ENCODE measurements around the gene POLDIP2.

The POLDIP2 gene

GRCh38 chr17:28346199-28346580 is 11.1 kb downstream of the POLDIP2 start:
- TF ChIP-seq POLR2AphosphoS5 (IDR thresholded peaks at IDR 0.05; ENCODE audit: low read depth, low read length) (no peak), REST (IDR thresholded peaks at IDR 0.05; ENCODE audit: insufficient read depth in 1 of 2, low read depth in 2 of 2, low read length in 2 of 2) (no peak), SIN3A (IDR thresholded peaks at IDR 0.05; ENCODE audit: borderline replicate concordance, insufficient read depth, low read length) (no peak), FOXP2 (optimal IDR thresholded peaks at IDR 0.05; ENCODE audit: borderline replicate concordance, extremely low read depth, extremely low read length, insufficient read depth) (no peak), TAF1 (IDR thresholded peaks at IDR 0.05; ENCODE audit: borderline replicate concordance, insufficient read depth, low read length) (no peak)

- TF ChIP-seq POLR2AphosphoS5 (IDR thresholded peaks at IDR 0.05; ENCODE audit: low read depth, low read length) (peak; percentile 22; the same call in 1 of the 2 replicates), SIN3A (IDR thresholded peaks at IDR 0.05; ENCODE audit: borderline replicate concordance, insufficient read depth, low read length) (no peak)
These were observed 11.7 kb downstream of the POLDIP2 start for GRCh38 chr17:28345419-28346198.

DNA sequence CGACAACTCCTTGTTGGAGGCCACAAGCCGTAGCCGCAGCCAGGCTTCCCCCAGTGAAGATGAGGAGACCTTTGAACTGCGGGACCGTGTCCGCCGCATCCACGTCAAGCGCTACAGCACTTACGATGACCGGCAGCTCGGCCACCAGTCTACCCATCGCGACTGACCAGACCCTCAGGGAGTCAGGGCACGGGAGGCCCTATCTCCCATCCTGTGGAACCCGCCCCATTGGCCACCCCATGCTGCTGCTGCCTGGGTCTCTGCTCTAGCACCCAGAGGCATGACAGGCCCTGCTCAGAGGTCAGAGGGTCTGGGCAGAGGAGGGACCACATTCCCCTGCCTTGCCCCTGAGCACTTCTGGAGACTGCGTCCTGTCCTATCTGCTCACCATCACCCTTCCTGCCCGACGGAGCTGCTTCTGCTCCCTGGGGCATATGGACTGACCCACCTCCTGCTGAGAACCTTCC is 12.9 kb downstream of the POLDIP2 start:
- no peak for TF ChIP-seq FOXP2 (optimal IDR thresholded peaks at IDR 0.05; ENCODE audit: borderline replicate concordance, extremely low read depth, extremely low read length, insufficient read depth)
- no peak for TF ChIP-seq POLR2AphosphoS5 (IDR thresholded peaks at IDR 0.05; ENCODE audit: low read depth, low read length)
- TF ChIP-seq TAF1 (IDR thresholded peaks at IDR 0.05; ENCODE audit: borderline replicate concordance, insufficient read depth, low read length): no peak
- no peak for TF ChIP-seq REST (IDR thresholded peaks at IDR 0.05; ENCODE audit: insufficient read depth in 1 of 2, low read depth in 2 of 2, low read length in 2 of 2)
- no peak for TF ChIP-seq SIN3A (IDR thresholded peaks at IDR 0.05; ENCODE audit: borderline replicate concordance, insufficient read depth, low read length)

DNA sequence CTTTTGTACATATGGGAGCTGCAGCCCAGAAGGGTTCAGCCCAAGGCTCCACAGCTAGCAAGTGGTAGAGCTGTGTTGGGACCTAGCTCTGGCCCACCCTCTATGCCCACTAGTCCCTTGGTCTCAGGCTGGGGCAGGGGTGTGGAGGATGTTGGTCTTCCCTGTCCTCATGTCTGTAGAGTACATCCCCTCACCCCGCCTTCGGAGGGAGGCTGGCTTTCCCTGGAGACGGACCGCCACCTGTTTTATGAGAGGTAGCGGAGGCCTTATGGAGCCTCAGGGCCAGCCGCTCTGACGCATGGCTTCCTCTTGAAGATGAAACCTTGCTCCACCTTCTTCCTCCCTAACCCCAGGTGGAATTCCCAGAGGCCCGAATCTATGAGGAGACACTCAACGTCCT is 13.3 kb downstream of the POLDIP2 start:
- no peak for TF ChIP-seq REST (IDR thresholded peaks at IDR 0.05; ENCODE audit: insufficient read depth in 1 of 2, low read depth in 2 of 2, low read length in 2 of 2)
- no peak for TF ChIP-seq FOXP2 (optimal IDR thresholded peaks at IDR 0.05; ENCODE audit: borderline replicate concordance, extremely low read depth, extremely low read length, insufficient read depth)
- TF ChIP-seq POLR2AphosphoS5 (IDR thresholded peaks at IDR 0.05; ENCODE audit: low read depth, low read length): no peak
- no peak for TF ChIP-seq SIN3A (IDR thresholded peaks at IDR 0.05; ENCODE audit: borderline replicate concordance, insufficient read depth, low read length)
- TF ChIP-seq TAF1 (IDR thresholded peaks at IDR 0.05; ENCODE audit: borderline replicate concordance, insufficient read depth, low read length): no peak

DNA sequence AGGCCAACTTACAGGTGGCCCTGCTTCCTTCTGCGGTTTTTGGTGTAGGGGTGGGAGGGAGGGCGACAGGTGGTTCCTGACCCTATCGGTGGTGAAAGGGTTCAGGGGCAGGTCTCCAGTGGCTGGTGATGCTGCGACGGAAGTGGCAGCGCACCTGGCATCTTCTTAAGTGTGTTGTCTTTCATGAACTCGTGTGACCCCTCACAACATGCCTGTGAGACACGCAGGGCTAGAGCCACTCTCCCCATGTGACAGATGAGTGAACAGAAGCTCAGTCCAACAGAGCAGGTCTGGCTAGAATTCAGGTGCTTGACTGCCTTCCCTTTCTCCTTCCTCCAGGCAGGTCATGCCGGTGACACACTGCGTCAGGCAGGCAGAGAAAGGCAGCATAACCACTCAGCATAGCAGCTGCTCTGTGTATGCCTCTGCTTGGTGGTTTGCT is 13.8 kb downstream of the POLDIP2 start:
- TF ChIP-seq POLR2AphosphoS5 (IDR thresholded peaks at IDR 0.05; ENCODE audit: low read depth, low read length): no peak
- no peak for TF ChIP-seq TAF1 (IDR thresholded peaks at IDR 0.05; ENCODE audit: borderline replicate concordance, insufficient read depth, low read length)
- no peak for TF ChIP-seq SIN3A (IDR thresholded peaks at IDR 0.05; ENCODE audit: borderline replicate concordance, insufficient read depth, low read length)
- TF ChIP-seq FOXP2 (optimal IDR thresholded peaks at IDR 0.05; ENCODE audit: borderline replicate concordance, extremely low read depth, extremely low read length, insufficient read depth): no peak
- no peak for TF ChIP-seq REST (IDR thresholded peaks at IDR 0.05; ENCODE audit: insufficient read depth in 1 of 2, low read depth in 2 of 2, low read length in 2 of 2)
